ENCODE results near the gene TGFBI.

Gene TGFBI

GRCh38 chr5:136067422-136067821, 38.6 kb downstream of the TGFBI start:
- DNase-seq: no peak

- no peak for DNase-seq
Measured at GRCh38 chr5:136070486-136071285, 41.9 kb downstream of the TGFBI start.

- DNase-seq: no peak
Measured at GRCh38 chr5:136073714-136074529, 45.1 kb downstream of the TGFBI start.

GRCh38 chr5:136075466-136075891, 46.7 kb downstream of the TGFBI start:
- DNase-seq: no peak

GRCh38 chr5:136076067-136076466, 47.3 kb downstream of the TGFBI start:
- no peak for DNase-seq

GRCh38 chr5:136076881-136077445, 48.2 kb downstream of the TGFBI start:
- DNase-seq: no peak

- DNase-seq: no peak
Measured at GRCh38 chr5:136079195-136079985, 50.6 kb downstream of the TGFBI start.

- DNase-seq: no peak
Measured at GRCh38 chr5:136080113-136080482, 51.3 kb downstream of the TGFBI start.

- peak; percentile 60 for DNase-seq
Measured at GRCh38 chr5:136080483-136081216, 51.9 kb downstream of the TGFBI start.

- DNase-seq: no peak
Measured at GRCh38 chr5:136081217-136081591, 52.4 kb downstream of the TGFBI start.

- peak; percentile 65 for DNase-seq
Measured at GRCh38 chr5:136082390-136083193, 53.8 kb downstream of the TGFBI start.

GRCh38 chr5:136084698-136085097, 55.9 kb downstream of the TGFBI start:
- DNase-seq: no peak

- DNase-seq: no peak
Measured at GRCh38 chr5:136086783-136087566, 58.2 kb downstream of the TGFBI start.

GRCh38 chr5:136087961-136088871, 59.4 kb downstream of the TGFBI start:
- DNase-seq: no peak

- DNase-seq: no peak
Measured at GRCh38 chr5:136089791-136090190, 61.0 kb downstream of the TGFBI start.

GRCh38 chr5:136090319-136090718, 61.5 kb downstream of the TGFBI start:
- no peak for DNase-seq

GRCh38 chr5:136094189-136094912, 65.6 kb downstream of the TGFBI start:
- DNase-seq: no peak

- no peak for DNase-seq
Measured at GRCh38 chr5:136094913-136095641, 66.3 kb downstream of the TGFBI start.
